Stimulated activated CD8-positive, alpha-beta memory T cell treated with anti-CD3 and anti-CD28 coated beads, Interleukin-2, amount 100 ng/mL, for 1 hour (primary cell): ENCODE results near the gene EXD3.

ENCODE experiments used
- DNase-seq, 2 donors: peaks; one replicate each; pipeline ENCODE4 v3.0.0-alpha.2; 2020; ENCODE audit warnings: low read depth in 2 of 2

Gene EXD3

GRCh38 chr9:137317718-137318511 lies 105.0 kb downstream of the EXD3 start:
- DNase-seq: no peak

GRCh38 chr9:137317021-137317717 lies 105.8 kb downstream of the EXD3 start:
- no peak for DNase-seq

DNA sequence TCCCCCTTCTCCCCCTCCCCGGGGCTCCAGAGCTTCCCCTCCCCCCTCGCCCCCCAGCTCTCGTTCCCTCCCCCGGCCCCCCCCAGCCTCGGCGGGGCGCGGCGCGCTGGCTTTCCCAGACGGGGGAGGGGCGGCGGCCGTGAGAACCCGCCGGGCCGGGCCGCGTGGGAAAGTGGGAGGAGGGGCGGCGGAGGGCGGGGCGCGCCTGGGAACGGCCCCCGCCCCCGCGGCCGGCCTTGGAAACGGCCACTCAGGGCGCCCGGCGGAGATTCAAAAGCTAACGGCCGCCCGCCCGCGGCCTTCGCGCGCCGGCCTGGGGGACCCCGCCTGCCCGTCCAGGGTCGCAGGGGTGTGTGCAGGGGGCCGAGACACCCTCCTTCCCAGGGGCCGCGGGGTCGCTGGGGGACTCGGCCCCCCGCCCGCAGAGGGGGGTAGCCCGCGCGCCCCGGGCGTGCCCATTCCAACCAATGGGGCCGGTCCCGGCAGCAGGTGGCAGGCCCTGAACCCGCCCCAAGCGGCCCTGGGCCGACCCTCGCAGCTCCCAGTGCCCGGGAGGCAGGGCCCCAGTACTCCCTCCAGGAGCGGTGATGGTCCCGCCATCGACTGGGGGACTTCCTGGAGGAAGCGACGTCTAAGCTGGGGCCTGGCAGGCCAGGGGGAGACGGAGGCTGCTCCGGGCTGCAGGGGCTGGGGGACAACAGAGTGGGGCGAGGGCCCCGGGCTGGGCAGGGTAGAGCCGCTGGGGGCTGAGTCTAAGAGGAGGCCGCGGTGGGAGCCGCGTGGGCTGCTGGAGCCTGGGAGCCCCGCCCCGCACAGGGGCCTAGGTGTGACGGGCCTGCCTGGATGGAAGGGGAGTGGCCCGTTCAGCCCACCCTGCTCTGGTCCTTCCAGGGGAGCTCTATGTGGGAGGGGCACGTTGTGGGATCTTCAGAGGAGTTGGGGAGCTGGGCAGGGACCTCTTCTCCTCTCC lies 106.7 kb downstream of the EXD3 start:
- DNase-seq: no peak

DNA sequence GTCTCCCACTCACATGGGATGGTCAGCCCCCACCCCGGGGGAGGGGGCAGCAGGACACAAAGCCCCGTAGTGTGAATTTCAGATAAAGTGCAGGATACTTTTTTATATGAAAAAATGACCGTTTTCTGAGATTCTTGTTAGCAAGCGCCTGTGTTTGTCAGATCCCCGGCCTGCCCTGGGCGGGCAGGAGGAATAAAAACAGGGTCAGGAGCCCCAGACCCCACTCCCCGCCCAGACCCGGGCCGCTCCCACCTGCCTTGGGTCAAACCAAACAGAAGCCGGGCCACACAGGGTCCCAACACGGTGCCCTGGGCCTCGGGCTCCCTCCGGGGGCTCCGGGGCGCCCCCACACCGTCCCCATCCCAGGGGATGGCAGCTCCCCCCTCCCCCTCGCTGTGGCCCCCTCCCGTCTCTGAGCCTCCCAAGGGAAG lies 107.4 kb downstream of the EXD3 start:
- no peak for DNase-seq

DNA sequence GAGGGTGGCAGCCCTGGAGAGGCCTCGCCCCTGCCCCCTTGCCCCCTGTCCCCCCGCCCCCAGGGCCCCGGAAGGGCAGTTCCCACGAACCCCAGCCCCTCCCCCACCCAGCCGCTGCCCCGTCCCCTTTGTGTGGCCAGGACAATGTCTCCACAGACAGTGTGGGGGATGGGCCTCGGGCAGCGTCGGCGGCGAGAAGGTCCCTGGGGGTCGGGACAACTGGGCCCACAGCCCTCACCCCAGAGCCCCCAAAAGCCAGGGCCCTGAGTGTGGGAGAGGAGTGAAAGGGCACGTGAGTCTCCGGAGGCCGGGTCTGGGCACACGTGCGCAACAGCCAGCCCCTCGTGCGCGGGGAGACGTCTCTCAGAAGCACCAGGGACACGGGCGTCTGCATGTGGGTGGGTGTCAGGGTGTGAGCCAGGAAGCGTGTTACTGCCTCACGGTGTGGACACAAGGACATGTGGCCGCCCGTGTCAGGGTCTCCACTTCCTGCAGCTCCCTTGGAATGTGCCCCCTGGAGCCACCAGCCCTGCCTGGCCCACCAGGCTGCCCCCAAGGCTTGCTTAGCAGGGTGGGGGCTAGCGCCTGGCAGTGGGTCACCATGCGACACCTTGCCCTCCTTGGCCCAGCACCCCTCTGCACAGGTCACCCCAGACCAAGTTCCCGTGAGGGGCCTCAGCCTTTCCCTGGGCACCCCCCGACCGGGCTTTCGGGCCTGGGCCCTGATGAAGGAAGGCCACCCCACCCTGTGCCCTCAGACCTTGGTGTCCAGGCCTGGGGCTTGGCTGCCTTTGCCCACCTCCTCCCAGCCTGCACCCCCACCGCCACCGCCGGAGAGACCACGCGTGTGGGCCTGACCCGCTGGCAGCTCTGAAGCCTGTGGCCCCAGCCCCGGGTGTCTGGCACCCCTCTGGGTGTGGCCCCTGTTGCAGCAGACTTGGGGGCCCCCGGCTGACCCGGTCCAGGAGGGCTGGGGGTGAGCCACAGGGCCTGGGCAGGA lies 108.1 kb downstream of the EXD3 start:
- no peak for DNase-seq

DNA sequence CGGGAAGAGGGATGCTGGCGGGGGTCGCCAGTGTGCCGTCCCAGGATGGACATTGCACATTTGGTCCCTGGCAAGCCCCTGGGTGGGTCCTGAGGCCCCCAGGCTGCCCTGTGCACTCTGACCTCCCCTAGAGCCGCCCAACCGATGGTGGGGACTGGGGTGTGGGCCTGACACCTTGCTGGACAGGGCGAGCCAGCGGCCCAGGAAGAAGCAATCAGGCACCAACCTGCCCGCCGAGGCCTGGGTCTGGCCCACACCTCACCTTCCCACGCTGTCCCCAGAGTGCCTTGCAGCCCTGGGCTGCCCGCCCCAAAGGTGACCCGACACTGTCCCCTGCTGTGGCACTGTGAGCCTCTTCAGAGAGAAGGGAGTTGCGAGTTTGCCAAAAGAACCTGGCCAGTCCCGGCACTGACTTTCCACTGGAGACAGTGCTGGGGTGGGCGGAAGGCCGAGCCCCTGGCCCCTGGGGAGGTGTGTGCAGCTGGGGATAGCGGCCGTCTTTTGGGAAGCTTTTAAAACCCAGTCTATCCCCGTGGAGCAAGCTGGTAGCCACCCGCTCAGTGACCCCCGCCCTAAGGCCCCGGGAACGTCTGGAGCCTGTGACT lies 108.9 kb downstream of the EXD3 start:
- no peak for DNase-seq

GRCh38 chr9:137313326-137313936 lies 109.5 kb downstream of the EXD3 start:
- no peak for DNase-seq

DNA sequence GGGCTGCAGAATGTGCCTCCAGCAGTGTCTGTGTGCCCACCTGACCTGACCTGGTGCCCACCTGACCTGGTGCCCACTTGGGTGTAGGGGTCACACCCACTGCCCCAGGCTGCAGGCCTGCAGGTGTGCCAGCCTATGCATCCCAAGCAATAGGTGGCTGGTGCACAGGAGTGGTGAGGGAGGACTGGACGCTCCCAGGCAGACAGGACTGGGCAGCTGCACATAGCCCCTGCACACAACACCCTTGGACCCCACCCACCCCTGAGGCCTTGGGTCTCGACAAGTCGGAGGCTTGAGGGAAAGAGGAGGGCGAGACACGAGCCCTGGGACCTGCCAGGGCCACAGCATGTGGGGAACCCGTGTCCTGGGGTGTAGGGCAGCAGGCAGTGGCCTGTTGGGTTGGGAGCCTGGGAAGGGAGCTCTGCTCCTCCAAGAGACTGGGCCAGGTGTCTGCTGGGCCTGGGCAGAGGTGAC lies 110.1 kb downstream of the EXD3 start:
- no peak for DNase-seq

DNA sequence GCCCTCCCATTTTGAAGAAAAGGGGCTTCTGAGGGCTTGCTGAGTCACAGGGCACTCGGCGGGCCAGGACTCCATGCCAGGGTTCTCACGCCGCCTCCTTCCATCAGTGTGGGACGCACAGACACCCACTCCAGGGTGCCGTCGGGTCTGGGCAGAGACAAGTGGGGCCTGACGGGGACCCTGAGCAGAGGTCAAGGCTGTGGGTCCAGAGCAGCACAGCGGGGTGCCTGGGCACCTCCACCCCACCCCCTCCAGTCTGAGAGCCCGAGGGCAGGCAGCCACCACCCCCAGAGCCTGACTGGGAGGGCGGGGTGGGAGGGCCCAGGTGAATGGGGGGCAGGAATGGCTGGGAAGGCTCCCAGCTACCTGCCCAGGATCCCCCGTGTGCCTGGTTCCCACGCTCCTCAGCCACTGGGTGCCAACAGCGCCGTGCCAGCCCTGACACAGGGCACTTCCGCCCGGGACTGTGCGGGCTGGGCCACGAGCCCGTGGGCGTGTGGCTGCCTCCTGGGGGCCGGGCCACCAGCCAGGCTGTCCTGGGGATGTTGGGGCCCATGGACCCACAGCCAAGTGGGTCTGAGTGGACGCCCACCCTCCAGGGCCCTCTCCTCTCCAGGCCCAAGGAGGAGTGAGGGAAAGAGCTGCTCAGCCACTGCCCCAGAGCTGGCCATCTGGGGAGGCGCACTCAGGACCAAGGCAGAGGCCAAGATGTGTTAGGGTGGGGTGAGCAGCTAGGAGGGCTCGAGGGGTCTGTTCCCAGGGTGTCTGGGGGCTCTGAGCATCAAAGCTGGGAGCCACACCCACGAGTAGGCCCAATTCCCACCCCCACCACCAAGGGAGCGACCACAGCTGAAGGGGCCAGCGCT lies 110.7 kb downstream of the EXD3 start:
- DNase-seq: no peak

DNA sequence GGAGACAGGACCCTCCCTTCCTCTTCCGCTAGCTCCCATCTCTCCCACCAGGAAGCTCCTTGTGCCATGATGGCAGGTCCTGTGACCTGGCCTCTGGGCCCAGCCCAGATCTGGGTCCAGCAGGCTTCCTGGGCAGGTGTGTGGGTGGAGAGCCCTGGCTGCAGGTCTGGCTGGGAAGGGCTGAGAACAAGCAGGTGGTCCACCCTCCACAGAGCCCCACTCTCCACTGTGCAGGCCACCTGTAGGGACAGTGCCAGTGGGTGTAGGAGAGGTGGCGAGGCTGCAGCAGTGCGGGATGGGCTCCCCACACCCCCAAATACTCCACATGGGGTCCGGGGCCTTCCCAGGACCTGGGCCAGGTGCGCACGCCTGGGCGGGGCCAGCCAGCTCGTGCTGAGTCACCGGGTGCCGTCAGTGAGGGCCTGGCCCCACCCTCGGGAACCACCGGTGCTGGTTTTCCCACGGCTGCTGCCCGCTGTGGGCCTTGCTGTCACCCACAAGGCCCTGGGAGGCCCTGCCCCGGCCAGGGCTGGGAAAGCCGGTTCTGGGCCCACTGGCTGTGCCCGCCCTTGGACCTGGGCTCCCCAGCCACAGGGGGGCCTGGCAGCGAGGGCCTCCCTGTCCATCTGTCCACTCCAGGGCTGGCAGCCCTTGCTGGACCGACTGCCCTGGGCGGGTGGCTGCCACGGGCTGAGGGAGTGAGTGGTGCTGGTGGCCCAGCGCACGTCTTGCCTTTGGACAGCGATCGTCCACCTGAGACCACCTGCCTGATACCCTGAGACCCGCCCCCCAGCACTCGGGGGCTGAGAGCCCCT lies 111.6 kb downstream of the EXD3 start:
- DNase-seq: no peak

GRCh38 chr9:137310189-137311052 lies 112.5 kb downstream of the EXD3 start:
- DNase-seq: no peak

DNA sequence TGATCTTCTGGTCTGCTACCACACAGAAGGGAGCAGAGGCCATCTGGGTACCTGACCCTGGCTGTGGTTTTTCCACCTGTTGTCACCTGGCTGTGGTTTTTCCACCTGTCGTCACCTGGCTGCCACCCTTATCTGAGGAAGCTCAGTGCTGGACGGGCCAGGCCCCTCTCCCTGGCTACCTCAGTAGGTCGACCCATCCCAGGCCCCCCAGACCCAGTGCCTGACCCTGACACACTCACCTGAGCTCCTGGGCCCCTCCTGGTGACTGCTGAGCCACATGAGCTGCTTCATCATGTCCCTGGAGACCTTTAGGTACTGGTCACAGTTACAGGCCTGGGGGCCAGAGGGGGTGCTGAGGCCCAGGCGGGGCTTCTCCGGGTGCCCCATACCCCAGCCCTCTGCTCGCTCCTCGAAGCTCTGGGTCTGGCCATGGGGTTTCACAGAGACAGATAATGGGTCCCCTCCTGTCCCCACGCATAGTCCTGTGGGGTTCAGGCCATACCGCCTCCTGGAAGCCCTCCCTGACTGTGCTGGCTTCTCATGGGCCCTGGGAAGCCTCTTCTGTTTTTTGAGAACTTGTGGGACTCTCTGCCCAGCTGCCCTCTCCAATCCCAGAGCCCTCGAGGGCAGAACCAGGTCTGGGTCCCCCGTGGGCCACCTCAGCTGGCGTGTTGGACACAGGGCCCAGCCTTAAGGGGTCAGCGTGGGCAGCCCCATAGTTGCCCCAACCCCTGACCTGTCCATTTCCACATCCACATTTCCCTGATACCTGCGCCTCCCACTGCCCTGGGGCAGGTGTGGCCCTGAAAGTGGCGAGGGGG lies 113.4 kb downstream of the EXD3 start:
- DNase-seq: no peak

GRCh38 chr9:137308057-137308619 lies 114.8 kb downstream of the EXD3 start:
- no peak for DNase-seq

DNA sequence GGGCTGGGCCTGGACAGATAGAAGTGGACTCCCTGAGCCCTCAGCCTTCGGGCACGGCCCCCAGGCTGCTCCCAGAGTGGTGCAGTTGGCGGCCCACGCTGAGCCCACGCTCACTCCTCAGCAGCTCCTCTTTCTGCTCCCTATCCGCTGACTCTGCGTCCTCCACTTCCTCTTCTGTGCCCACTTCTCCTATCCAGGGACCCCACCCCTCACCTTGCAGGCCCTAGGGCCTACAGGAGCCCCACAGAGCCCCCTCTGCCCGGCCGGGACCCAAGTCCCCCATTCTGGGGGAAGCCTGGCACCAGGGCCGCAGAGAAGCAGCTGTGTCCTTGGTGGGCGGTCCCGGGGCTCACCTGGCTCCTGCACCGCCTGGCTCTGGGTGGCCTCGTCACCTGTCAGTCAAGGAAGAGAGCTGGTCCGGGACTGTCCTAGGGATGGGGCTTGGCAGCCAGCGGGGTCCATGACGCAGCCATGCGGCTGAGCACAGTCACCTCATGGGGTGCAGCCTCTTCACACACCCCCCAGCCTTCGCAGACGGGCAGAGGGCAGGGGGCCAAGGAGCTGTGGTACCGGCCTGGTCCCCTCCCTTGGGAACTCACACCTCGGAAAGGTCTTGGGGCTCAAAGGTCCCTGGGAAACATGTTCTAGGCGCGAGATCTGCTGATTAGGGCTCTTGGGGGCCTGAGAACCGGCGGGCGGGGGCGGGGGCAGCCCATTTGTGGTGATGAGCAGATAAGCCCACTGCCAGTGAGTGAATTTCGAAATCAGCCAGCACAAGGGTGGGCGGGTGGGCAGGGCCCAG lies 115.5 kb downstream of the EXD3 start:
- no peak for DNase-seq

DNA sequence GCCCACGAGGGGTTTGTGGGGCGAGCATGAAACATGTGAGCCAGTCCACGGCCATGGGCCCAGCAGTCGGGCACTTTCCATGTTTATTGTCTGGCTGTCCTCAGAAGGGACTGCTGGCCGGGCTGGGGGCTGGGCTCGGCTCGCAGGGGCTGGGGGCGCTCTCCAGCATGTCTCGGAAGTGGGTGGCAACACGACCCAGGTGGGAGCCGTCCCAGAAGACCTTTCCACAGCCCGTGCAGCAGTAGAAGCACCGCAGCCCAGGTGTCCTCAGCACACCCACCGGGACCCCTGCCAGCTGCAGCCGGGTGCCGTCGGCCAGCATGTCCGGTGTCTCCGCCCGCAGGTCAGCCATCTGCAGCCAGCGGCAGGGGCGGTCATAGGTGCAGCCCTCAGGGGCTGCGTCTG lies 116.1 kb downstream of the EXD3 start:
- no peak for DNase-seq
